Liver (tissue), 9 donors: ENCODE measurements around the gene CHM. TPM values are rescaled to one million over a fixed set of nuclear protein-coding genes. Genes with fewer than 3 reads are reported as not detected.

Experiments
- DNase-seq: peaks from one replicate; pipeline ENCODE4 v3.0.0-alpha.2; 2017; ENCODE audit warnings: low spot score
- H3K27ac ChIP-seq, 2 donors: one replicate each; pipeline ENCODE4 v1.7.0; 2013; ENCODE audit warnings: inconsistent platforms in 2 of 2, low read length in 2 of 2, control low read depth in 1 of 2, low read depth in 1 of 2, mild to moderate bottlenecking in 1 of 2
- H3K27me3 ChIP-seq, 4 donors: one replicate each; pipeline versions ENCODE4 v1.6.1 to v1.7.0; 2013; ENCODE audit warnings: low read length in 3 of 4, inconsistent platforms in 1 of 4, mild to moderate bottlenecking in 1 of 4, moderate library complexity in 1 of 4; ENCODE audit not compliant: control insufficient read depth in 4 of 4, insufficient read depth in 4 of 4
- H3K36me3 ChIP-seq, 4 donors: one replicate each; pipeline versions ENCODE4 v1.6.1 to v1.7.0; 2013; ENCODE audit warnings: low read length in 3 of 4, mild to moderate bottlenecking in 3 of 4, low read depth in 1 of 4, moderate library complexity in 1 of 4; ENCODE audit not compliant: control insufficient read depth in 4 of 4, insufficient read depth in 3 of 4
- H3K4me1 ChIP-seq, 4 donors: one replicate each; pipeline versions ENCODE4 v1.6.1 to v1.7.0; 2013; ENCODE audit warnings: low read length in 3 of 4, mild to moderate bottlenecking in 3 of 4, moderate library complexity in 1 of 4; ENCODE audit not compliant: control insufficient read depth in 4 of 4, insufficient read depth in 4 of 4
- H3K4me3 ChIP-seq, 3 donors: one replicate each; pipeline versions ENCODE4 v1.6.1 to v1.7.0; 2013; ENCODE audit warnings: low read length in 3 of 3, control low read depth in 1 of 3, low read depth in 1 of 3, mild to moderate bottlenecking in 1 of 3
- H3K9ac ChIP-seq, 2 donors: one replicate each; pipeline ENCODE4 v1.7.0; 2013; ENCODE audit warnings: low read length in 2 of 2, mild to moderate bottlenecking in 2 of 2, moderate library complexity in 2 of 2, control low read depth in 1 of 2, low read depth in 1 of 2
- H3K9me3 ChIP-seq, 4 donors: one replicate each; pipeline versions ENCODE4 v1.6.1 to v1.7.0; 2013; ENCODE audit warnings: low read length in 3 of 4; ENCODE audit not compliant: control insufficient read depth in 4 of 4
- EGR1 ChIP-seq, 2 donors: IDR thresholded peaks; 2 replicates each; pipeline ENCODE4 v1.6.1; 2016 to 2018; ENCODE audit warnings: antibody characterized with exemption in 2 of 2, low read depth in 2 of 2
- FOXA1 ChIP-seq: IDR thresholded peaks from 2 replicates; pipeline ENCODE4 v1.6.1; 2016; ENCODE audit warnings: antibody characterized with exemption
- NR2F2 ChIP-seq: IDR thresholded peaks from 2 replicates; pipeline ENCODE4 v1.6.1; 2016; ENCODE audit warnings: antibody characterized with exemption
- YY1 ChIP-seq: IDR thresholded peaks from 2 replicates; pipeline ENCODE4 v1.6.1; 2016; ENCODE audit warnings: antibody characterized with exemption, mild to moderate bottlenecking
- WGBS: extraction: QIAGEN DNeasy Blood & Tissue Kit; methylation state at CpG from one replicate; pipeline ENCODE4 v1.1.7; 2013; 5-methylcytosine and 5-hydroxymethylcytosine counted together
- polyA plus RNA-seq, 2 donors: library from polyadenylated mRNA; stranded (reverse) in 1 of 2; unstranded in 1 of 2; fragments of 200-250 nt in 1 of 2; fragments of >200 nt in 1 of 2; fragmentation: Nextera tagmentation in 1 of 2; extraction: Ambion mirVana in 1 of 2; gene quantifications; one replicate each; pipeline versions ENCODE4 v1.2.1 to v1.2.3, GENCODE V29; 2013 to 2015
- total RNA-seq, 2 donors: library from RNA; depleted of rRNA; stranded (reverse); fragments of >200 nt; gene quantifications; one replicate each; pipeline ENCODE4 v1.2.3, GENCODE V29; 2014
- TF ChIP-seq, protein P1 (sequence below): IDR thresholded peaks from 2 replicates; pipeline ENCODE4 v1.6.1; 2016; ENCODE audit warnings: antibody characterized with exemption, mild to moderate bottlenecking
- TF ChIP-seq, protein P2 (sequence below): fragments of 150-350 bp; IDR thresholded peaks from 2 replicates; pipeline ENCODE4 v1.5.1; 2017; ENCODE audit warnings: improper control_type of control experiment, low read depth, low read length; ENCODE audit not compliant: missing input control
- donor health status: healthy.
- donor health status: healthy.
- donor health status: healthy.
- donor health status: healthy.
- donor health status: healthy.

CHM gene
- total and polyA plus RNA-seq, 4 donors = 5.1 to 8.1 (median 6.4) TPM

DNA sequence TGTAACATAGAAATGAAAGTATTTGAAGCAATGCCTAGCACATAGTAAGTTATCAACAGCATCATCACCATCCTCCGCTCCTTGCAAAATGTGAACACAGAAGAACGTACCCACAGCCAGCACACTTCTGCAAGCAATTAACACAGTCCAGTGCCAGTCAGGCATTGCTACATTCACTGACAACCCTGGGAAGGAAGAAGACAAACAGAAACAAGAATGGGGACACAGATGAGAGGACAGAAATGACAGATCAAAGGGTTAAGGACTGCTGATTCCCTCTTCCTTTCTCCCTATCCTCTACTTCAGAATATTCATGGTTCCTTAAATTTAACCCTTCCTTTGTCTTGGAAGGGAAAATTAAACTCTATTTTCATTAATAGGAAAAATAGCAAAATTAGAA, 53.1 kb downstream of the CHM start:
- Histone ChIP-seq H3K36me3 (no peaks in the 10 kb centered on the region), H3K9me3 (no peaks in the 10 kb centered on the region), H3K27me3 (no peaks in the 10 kb centered on the region), H3K9ac (no peak overlapping the region), H3K27ac (no peak overlapping the region), H3K4me1 (no peaks in the 10 kb centered on the region), H3K4me3 (no peak overlapping the region)
- 79% methylated on average over 2 of the region's 2 CpGs for WGBS
- no peak for DNase-seq
- no peak for TF ChIP-seq YY1
- TF ChIP-seq NR2F2 = no peak

GRCh38 chrX:85993539-85994197, 53.7 kb downstream of the CHM start:
- no peak overlapping the region for H3K27ac ChIP-seq
- no peaks in the 10 kb centered on the region for H3K27me3 ChIP-seq
- 88% methylated on average over 2 of the region's 2 CpGs for WGBS
- H3K9ac ChIP-seq = no peak overlapping the region
- DNase-seq = no peak
- no peak for TF ChIP-seq EGR1 (IDR thresholded peaks at IDR 0.05; ENCODE audit: low read depth in 2 of 2)
- TF ChIP-seq NR2F2 = no peak
- no peak for TF ChIP-seq FOXA1
- TF ChIP-seq, protein P1, sequence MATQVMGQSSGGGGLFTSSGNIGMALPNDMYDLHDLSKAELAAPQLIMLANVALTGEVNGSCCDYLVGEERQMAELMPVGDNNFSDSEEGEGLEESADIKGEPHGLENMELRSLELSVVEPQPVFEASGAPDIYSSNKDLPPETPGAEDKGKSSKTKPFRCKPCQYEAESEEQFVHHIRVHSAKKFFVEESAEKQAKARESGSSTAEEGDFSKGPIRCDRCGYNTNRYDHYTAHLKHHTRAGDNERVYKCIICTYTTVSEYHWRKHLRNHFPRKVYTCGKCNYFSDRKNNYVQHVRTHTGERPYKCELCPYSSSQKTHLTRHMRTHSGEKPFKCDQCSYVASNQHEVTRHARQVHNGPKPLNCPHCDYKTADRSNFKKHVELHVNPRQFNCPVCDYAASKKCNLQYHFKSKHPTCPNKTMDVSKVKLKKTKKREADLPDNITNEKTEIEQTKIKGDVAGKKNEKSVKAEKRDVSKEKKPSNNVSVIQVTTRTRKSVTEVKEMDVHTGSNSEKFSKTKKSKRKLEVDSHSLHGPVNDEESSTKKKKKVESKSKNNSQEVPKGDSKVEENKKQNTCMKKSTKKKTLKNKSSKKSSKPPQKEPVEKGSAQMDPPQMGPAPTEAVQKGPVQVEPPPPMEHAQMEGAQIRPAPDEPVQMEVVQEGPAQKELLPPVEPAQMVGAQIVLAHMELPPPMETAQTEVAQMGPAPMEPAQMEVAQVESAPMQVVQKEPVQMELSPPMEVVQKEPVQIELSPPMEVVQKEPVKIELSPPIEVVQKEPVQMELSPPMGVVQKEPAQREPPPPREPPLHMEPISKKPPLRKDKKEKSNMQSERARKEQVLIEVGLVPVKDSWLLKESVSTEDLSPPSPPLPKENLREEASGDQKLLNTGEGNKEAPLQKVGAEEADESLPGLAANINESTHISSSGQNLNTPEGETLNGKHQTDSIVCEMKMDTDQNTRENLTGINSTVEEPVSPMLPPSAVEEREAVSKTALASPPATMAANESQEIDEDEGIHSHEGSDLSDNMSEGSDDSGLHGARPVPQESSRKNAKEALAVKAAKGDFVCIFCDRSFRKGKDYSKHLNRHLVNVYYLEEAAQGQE = no peak
- no peak overlapping the region for H3K4me3 ChIP-seq
- H3K9me3 ChIP-seq = peaks cover 0 to 2% (median 0%) of the 10 kb centered on the region in 4 donors
- no peaks in the 10 kb centered on the region for H3K4me1 ChIP-seq
- no peaks in the 10 kb centered on the region for H3K36me3 ChIP-seq

DNA sequence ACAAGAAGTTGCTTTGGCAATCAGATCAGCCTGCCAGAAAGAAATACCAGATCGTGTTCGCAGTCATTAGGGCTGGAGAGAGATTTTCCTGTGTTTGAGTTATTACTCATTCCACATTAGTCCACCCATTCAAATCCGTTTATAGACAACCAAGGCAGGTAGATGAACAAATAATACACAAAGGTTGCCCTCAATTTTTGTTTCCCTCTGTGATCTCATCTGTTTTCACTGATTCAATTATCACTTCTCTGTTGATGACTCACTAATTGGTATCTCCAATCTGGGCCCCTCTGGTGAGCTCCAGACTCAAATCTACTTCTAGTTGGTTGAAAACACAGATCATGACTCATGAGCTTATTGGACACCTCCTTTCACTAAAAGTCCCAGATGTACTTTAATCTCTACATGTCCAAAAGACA, 54.5 kb downstream of the CHM start:
- TF ChIP-seq, protein P2, sequence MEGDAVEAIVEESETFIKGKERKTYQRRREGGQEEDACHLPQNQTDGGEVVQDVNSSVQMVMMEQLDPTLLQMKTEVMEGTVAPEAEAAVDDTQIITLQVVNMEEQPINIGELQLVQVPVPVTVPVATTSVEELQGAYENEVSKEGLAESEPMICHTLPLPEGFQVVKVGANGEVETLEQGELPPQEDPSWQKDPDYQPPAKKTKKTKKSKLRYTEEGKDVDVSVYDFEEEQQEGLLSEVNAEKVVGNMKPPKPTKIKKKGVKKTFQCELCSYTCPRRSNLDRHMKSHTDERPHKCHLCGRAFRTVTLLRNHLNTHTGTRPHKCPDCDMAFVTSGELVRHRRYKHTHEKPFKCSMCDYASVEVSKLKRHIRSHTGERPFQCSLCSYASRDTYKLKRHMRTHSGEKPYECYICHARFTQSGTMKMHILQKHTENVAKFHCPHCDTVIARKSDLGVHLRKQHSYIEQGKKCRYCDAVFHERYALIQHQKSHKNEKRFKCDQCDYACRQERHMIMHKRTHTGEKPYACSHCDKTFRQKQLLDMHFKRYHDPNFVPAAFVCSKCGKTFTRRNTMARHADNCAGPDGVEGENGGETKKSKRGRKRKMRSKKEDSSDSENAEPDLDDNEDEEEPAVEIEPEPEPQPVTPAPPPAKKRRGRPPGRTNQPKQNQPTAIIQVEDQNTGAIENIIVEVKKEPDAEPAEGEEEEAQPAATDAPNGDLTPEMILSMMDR = no peak
- TF ChIP-seq EGR1 (IDR thresholded peaks at IDR 0.05; ENCODE audit: low read depth in 2 of 2) (no peak), NR2F2 (no peak)
- H3K27me3 ChIP-seq = no peaks in the 10 kb centered on the region
- no peaks in the 10 kb centered on the region for H3K36me3 ChIP-seq
- H3K9ac ChIP-seq = no peak overlapping the region
- no peak overlapping the region for H3K4me3 ChIP-seq
- 75% methylated on average over 3 of the region's 3 CpGs for WGBS
- peaks cover 0 to 2% (median 0%) of the 10 kb centered on the region in 4 donors for H3K9me3 ChIP-seq
- DNase-seq = no peak
- no peaks in the 10 kb centered on the region for H3K4me1 ChIP-seq
- no peak overlapping the region for H3K27ac ChIP-seq
